Erythroblast (primary cell): Measurements from ENCODE around the gene TMEM271.

ENCODE experiments used
- GATA1 ChIP-seq: IDR thresholded peaks from 2 replicates; pipeline ENCODE4 v1.6.1; 2011; ENCODE audit warnings: low read depth, mild to moderate bottlenecking, control low read depth, low read length, moderate library complexity
- POLR2A ChIP-seq: IDR thresholded peaks from 2 replicates; pipeline ENCODE4 v1.6.1; 2011; ENCODE audit warnings: mild to moderate bottlenecking, low read length

GRCh38 chr4:534101-534575 lies 42.0 kb downstream of the TMEM271 start:
- TF ChIP-seq POLR2A (no peak), GATA1 (no peak)
